ENCODE measurements around the gene CGB2.

GRCh38 chr19:49081273-49081672 lies 49.6 kb downstream of the CGB2 start:
- no peak for TF ChIP-seq CTCF (IDR thresholded peaks at IDR 0.05)
- no peak for TF ChIP-seq POLR2A (IDR thresholded peaks at IDR 0.05)
- no peak for TF ChIP-seq EP300 (IDR thresholded peaks at IDR 0.05)

Data from upper lobe of left lung (tissue), 4 donors.